Inferior parietal cortex (tissue), 1 donor: ENCODE results near the gene VAPB.
A peak's percentile ranks its signal among the peaks of the same experiment; 100 is the strongest.

Source experiments
- DNase-seq: peaks from one replicate; pipeline ENCODE4 v3.0.0-alpha.2; 2016; ENCODE audit errors: extremely low spot score

Gene VAPB

DNA sequence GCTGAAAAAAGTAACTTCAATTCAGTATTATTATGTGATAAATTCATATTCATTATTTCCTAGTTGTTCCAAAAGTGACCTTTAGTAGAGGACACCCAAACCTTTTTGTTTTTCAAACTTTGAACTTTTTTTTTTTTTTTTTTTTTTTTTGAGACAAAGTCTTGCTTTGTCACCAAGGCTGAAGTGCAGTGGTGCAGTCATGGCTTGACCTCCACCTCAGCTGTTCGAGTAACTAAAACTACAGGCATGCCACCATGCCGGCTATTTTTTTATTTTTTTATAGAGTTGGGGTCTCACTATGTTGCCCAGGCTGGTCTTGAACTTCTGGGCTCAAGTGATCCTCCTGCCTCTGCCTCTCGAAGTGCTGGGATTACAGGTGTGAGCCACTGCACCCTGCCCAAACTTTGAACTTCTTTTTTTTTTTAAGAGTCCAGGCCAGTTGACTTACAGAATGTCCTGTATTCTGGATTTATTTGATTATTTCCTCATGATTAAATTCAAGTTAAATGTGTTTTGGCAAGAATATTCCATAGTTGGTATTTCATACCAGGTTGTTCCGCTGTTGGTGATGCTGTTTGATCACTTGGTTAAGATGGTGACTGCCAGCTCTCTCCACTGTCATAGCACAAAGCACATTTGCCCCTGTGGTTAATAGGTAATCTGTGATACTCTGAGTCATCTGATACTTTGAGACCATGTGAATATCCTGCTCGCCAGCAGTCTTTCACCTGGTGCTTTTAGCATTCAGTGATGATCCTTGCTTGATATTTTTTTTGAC, 48.0 kb downstream of the VAPB start:
- DNase-seq, result no peak

DNA sequence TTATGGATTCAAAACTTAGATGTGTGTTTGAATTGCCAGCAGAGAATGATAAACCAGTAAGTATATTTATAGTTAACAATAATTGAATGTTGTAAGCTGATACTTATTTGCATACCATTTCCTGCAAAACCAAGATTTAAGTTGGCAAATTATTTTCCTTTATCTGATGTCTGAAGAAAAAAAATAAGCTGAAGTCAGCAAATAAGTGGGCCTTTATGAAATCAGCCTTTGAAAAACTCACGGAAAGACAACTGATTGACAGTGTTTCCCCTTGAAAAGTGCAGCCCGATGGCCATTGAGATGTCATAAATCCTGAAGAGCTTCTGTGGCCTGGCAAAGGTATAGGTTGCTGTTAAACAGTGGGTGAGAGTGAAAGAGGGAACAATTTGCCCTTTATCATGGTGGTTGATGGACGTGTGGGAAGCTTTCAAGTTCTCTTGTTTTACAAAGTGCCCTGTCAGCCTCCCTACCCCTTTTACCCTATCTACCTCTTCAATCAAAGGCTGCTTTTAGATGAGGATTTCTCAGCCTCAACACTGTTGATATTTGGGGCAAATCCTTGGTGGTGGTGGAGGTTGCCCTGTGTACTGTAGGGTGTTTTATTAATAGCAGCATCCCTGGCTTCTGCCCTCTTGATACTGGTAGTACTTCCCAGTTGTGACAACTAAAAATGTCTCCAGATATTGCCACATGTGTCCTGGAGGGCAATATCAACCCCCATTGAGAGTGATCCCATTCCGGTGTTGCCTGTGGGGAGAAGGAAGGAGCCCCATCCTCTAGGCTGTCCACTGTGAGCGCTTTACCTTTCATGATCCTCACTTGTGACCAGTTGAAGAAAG, 50.2 kb downstream of the VAPB start:
- no peak for DNase-seq

DNA sequence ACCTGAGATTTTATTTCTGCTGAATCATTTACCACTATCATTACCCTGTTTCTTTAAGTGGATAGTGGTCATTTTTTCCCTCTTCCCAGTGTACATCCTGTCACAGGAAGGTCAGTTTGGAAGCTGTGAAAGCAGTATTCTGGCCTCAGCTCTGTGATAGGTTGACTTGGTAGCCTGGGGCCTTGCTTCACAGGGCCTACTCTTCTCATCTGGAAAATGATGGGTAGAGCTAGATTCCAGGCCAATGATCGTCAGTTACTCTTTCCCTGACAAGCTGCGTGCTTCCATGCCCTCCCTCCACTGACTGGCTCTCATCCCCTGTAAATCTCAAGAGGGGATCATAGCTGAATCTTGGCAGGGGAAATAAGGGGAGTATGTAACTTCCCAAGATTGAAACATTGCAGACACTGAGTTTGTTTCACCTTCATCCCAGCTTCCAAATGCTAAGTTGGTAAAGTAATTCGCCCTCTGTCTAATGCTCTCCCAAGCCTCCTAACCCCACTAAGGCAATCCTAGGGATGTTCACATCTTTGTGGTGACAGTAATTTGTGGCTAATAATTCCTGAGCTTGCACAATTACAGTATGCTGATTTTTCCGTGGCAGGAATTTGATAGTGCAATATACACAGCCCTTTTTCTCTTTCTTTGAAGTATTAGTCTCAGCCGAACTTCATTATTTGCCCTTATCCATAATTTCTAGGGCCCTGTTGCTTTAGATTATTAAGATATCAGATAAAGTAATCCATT, 51.2 kb downstream of the VAPB start:
- DNase-seq, result no peak

GRCh38 chr20:58441723-58442122, 52.7 kb downstream of the VAPB start:
- DNase-seq, result no peak

- no peak for DNase-seq
These were observed 55.8 kb downstream of the VAPB start for GRCh38 chr20:58444746-58445255.

GRCh38 chr20:58446264-58446959, 57.4 kb downstream of the VAPB start:
- DNase-seq, result no peak

- DNase-seq, result no peak
These were observed 57.9 kb downstream of the VAPB start for GRCh38 chr20:58446960-58447265.

DNA sequence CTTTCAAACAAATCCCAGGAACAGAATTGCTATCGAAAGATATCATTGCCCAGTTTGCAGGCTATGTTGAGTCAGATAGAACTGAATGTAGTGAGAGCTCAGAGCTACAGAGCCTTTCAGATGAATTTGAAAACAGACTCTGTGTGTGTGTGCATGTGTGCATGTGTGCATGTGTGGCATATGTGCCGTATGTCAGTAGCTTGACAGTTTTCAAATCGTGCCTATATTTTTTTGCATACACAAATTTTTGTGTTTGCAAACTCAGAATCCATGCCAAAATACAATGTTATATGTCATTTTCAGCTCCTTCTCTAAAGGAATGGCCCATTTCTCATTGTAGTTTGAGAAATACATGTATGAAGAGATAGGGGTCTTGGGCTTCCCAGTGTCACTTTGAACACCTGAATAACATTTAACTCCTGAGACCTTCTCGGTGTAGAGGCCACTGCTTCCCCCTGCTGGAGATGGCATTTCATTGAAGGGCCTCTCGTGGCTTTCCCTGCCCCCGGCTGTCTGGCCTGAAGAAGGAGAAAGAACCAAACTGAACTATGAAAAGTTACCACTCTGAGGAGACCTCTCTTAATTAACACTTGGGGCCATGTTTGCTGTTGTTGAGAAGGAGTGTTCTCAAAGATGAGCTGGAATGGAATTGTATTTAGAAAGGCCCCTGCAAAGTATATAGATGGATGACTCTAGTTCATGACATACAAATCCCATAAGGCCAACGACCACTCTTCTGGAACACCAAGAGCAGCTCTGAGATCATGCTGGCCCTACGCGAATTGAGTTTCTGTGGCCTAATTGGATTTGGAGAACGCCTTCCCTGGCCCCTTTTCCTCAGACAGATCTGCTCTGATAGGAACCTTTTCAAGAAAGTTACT, 58.7 kb downstream of the VAPB start:
- peak; percentile 53 for DNase-seq

DNA sequence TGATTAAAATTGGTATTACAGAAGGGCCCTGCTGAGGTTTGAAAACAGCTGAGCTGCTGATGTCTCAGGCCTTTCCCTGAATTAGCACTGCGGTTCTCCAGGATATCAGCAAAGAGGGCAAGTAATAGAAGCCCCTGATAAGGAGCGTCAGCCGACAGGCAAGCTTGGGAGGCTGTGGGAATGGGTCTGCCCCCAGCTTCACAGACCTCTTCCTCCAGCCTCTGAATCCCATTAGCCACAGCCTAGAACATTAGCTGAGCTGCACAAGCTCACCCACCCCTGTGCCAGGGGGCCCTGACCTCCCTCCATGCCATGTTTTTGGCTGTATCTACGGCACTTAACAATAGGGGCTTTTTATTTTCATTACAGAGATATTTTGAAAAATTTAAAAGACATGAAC, 59.9 kb downstream of the VAPB start:
- DNase-seq, result no peak

DNA sequence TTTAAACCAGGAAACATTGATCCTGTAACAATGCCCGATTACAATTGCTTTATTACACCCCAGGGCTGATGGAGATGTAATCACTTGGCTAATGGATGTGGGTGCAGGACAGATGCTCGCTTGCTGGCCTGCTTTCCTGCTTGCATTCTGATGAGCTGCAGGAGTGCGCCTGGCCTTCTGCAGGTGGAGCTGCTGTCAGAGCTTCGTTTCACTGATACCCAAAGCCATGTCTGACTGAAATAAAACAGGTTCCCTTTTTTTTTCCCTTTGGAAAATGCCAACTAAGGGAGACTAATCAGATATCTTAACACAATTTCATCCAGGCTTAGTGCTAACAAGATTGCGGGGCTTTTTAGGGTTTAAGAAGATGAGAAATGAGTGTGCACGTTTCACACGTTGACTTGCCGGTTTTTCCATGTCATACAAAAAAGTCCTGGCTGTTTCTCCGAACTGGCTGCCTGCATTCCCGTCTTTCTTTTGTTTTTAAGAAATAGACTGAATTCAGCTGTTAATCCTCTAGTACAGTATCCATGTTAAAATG, 60.7 kb downstream of the VAPB start:
- no peak for DNase-seq

DNA sequence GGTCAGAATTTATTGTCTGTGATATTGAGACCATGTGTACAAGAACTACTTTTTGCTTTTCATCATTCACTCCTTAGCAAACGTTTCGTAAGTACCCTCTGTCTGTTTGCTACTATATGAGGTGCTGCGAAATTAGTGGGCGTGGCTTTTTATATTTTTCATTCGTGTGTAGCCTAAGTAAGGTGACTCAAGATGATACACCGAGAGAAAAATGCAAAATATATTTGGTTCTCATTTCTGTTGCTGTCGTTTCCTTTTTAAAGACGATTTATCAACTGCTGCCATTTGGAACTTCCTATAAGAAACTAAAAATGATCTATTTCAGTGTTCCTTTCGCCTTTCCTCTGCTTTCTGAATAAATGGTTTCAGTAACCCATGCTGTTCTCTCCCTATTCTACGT, 61.2 kb downstream of the VAPB start:
- no peak for DNase-seq

DNA sequence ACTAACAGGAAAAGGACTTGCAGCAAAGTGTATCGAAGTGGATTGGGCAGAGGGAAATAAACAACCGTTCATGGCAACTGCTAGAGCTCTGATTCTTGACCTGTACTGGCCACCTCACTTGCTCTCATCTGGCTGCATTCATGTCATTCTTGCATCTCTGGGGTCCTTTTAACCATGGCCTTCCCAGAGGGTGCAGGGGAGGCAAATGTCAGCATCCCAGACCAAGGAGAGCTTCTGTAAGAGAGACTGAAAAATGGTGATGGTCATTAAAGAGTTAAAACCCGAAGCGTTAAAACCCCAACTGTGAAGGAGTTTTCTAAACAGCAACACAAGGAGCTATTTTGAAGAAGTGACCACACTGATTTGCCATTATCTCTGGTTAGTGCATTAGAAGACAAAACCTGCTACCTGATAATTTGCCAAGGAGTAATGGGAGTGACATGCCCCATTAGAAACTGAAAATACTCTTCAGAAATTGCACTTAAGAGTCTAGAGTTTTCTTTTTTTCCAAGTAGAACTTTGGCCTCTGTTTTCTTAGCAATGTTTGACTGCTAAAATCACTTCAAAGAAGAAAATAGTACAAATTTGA, 63.7 kb downstream of the VAPB start:
- DNase-seq, result no peak

GRCh38 chr20:58453391-58453790, 64.4 kb downstream of the VAPB start:
- no peak for DNase-seq

GRCh38 chr20:58454460-58454859, 65.4 kb downstream of the VAPB start:
- no peak for DNase-seq

- no peak for DNase-seq
These were observed 68.2 kb downstream of the VAPB start for GRCh38 chr20:58457083-58457695.

DNA sequence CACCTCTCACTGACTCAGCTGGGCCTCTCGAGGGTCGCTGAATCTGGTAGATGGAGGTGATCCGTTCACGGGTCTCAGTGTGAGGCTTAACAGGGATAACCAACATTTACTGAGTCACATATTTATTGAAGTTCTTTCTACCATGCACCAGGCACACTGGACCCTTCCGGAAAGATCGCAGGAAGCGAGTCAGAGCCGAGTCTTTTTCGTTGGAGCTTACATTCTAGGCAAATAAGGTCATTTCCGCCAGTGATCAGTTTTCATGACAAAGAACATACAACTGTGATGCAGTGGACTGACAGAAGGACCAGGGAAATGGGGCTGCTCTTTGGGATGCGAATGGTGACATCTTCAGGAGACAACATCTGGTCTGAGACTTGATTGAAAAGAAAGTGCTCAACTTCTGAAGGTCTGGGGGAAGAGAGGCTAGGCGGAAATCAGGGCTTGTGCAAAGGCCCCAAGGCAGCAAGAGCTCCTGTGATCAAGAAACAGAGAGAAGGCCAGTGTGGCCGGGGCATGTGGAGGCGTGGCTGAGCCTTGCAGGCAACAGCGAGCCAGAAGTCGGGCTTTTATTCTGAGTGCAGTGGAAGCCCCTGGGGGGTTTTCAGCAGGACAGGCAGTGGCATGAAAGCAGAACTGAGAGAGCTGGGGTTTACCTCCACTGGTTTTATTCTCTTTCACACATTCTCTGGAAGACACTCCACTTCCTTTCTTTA, 69.5 kb downstream of the VAPB start:
- no peak for DNase-seq

GRCh38 chr20:58459058-58459750, 70.2 kb downstream of the VAPB start:
- DNase-seq, result no peak

DNA sequence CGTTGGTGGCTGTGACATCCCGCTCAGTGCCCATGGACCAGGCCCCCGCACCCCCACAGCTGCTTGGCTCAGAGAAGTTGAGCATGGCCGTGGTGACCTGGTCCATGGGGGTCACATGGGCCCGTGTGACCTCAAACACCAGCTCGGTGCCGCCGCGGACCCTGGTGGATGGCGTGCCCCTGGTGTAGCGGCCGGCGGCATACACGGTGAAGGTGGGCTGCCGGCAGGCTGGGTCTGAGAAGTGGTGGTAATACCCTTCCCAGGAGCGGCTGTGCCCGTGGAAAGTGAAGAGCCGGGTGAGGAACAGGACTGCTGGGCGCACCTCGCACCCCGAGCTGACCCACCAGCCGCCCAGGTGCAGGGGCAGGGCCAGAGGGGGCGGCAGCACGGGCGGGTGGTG, 72.1 kb downstream of the VAPB start:
- DNase-seq, result no peak
